Left lung (tissue), 10 donors: ENCODE data around the gene DCUN1D4. TPM values are rescaled to one million over a fixed set of nuclear protein-coding genes. Genes with fewer than 3 reads are reported as not detected.
A peak's percentile ranks its signal among the peaks of the same experiment; 100 is the strongest.

Experiments used
- ATAC-seq: fragments of 200-7000 bp; cut with Tn5 transposase; one replicate; pipeline ENCODE4 v1.9.1; 2020; ENCODE audit warnings: moderate library complexity
- DNase-seq, 4 donors: peaks; one replicate each; pipeline ENCODE4 v3.0.0-alpha.2; 2013 to 2020
- H3K27ac ChIP-seq, 2 donors: fragments of 200-600 bp; sonication (generic) in 1 of 2; one replicate each; pipeline versions ENCODE4 v1.5.0 to v1.8.0; 2020 to 2021
- H3K27me3 ChIP-seq, 2 donors: fragments of 200-600 bp; sonication (generic) in 1 of 2; one replicate each; pipeline versions ENCODE4 v1.5.0 to v1.8.0; 2020 to 2021
- H3K36me3 ChIP-seq, 2 donors: fragments of 200-600 bp; sonication (generic) in 1 of 2; one replicate each; pipeline versions ENCODE4 v1.5.0 to v1.8.0; 2020 to 2021
- H3K4me1 ChIP-seq, 2 donors: fragments of 200-600 bp; one replicate each; pipeline ENCODE4 v1.8.0; 2021
- H3K4me3 ChIP-seq, 2 donors: fragments of 200-600 bp; sonication (generic) in 1 of 2; one replicate each; pipeline versions ENCODE4 v1.5.0 to v1.8.0; 2020 to 2021; ENCODE audit warnings: mild to moderate bottlenecking in 1 of 2
- H3K9me3 ChIP-seq, 2 donors: fragments of 200-600 bp; sonication (generic) in 1 of 2; one replicate each; pipeline versions ENCODE4 v1.5.0 to v1.8.0; 2020 to 2021
- intact Hi-C, 2 donors: fragments of 100-400 bp; cut with DNase I; formaldehyde crosslinking; loops; one replicate each; pipeline versions ENCODE4 v1.11.2 to v1.14.2; 2022
- polyA plus RNA-seq, 6 donors: library from polyadenylated mRNA; unstranded; fragments of 120-200 nt; gene quantifications; one replicate each; pipeline ENCODE4 v1.2.1, GENCODE V29; 2013; ENCODE audit not compliant: insufficient read length in 6 of 6
- total RNA-seq, 2 donors: library from RNA; stranded (reverse); fragmentation: NEBNext Ultra II Directional; extraction: Animal tissue kit (Norgen Biotek cat#: 25700); gene quantifications; one replicate each; pipeline ENCODE4 v1.2.1, GENCODE V29; 2021
- TF ChIP-seq, protein P1 (sequence below), 2 donors: fragments of 200-600 bp; sonication (generic) in 1 of 2; IDR thresholded peaks; one replicate each; pipeline versions ENCODE4 v1.5.0 to v1.8.0; 2021; ENCODE audit warnings: antibody characterized with exemption in 2 of 2
- donor health status: DM: no; HTN: yes; CAD: no.
- donor health status: DM: no; HTN: no; CAD: no.

The DCUN1D4 gene
- total and polyA plus RNA-seq, 8 donors, result 31.6 to 54.6 (median 46.5) TPM

- ATAC-seq, result no peak
- Histone ChIP-seq H3K27me3 (no peaks in the 10 kb centered on the region), H3K4me1 (peaks cover 3 to 15% of the 10 kb centered on the region in 2 donors), H3K36me3 (peaks cover 0 to 5% of the 10 kb centered on the region in 2 donors), H3K9me3 (no peaks in the 10 kb centered on the region), H3K4me3 (no peak overlapping the region), H3K27ac (no peak overlapping the region)
- TF ChIP-seq, protein P1, sequence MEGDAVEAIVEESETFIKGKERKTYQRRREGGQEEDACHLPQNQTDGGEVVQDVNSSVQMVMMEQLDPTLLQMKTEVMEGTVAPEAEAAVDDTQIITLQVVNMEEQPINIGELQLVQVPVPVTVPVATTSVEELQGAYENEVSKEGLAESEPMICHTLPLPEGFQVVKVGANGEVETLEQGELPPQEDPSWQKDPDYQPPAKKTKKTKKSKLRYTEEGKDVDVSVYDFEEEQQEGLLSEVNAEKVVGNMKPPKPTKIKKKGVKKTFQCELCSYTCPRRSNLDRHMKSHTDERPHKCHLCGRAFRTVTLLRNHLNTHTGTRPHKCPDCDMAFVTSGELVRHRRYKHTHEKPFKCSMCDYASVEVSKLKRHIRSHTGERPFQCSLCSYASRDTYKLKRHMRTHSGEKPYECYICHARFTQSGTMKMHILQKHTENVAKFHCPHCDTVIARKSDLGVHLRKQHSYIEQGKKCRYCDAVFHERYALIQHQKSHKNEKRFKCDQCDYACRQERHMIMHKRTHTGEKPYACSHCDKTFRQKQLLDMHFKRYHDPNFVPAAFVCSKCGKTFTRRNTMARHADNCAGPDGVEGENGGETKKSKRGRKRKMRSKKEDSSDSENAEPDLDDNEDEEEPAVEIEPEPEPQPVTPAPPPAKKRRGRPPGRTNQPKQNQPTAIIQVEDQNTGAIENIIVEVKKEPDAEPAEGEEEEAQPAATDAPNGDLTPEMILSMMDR (IDR thresholded peaks at IDR 0.05), result no peak
- intact Hi-C loops, result no loop called here
- DNase-seq, result no peak
Observed at GRCh38 chr4:51845711-51846110, 2.8 kb downstream of the DCUN1D4 start.

DNA sequence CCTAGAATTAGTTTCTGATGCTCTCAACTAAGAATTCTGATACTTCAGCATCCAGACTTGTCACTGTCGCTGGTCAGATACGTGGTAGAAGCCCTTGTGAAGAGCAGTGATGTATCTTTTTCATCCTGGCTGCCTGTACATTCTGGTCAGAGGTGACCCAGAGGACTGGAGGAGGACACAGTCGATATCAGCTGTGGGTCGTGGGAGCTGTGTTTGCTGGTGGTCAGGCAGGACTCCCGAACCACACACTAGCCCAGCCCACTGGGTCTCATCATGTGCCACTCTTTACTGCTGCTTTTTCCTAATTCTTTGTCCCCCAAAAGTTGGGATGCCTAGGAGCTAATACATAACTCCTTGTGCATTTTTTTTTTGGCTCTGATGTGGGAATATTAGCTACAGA, 6.5 kb downstream of the DCUN1D4 start:
- TF ChIP-seq, protein P1 (IDR thresholded peaks at IDR 0.05), result no peak
- intact Hi-C loops, result no loop called here
- no peak overlapping the region for H3K27ac ChIP-seq
- H3K4me1 ChIP-seq, result peaks cover 3 to 13% of the 10 kb centered on the region in 2 donors
- no peaks in the 10 kb centered on the region for H3K27me3 ChIP-seq
- H3K4me3 ChIP-seq, result no peak overlapping the region
- ATAC-seq, result no peak
- no peak for DNase-seq
- H3K36me3 ChIP-seq, result peaks cover 0 to 5% of the 10 kb centered on the region in 2 donors
- H3K9me3 ChIP-seq, result no peaks in the 10 kb centered on the region

DNA sequence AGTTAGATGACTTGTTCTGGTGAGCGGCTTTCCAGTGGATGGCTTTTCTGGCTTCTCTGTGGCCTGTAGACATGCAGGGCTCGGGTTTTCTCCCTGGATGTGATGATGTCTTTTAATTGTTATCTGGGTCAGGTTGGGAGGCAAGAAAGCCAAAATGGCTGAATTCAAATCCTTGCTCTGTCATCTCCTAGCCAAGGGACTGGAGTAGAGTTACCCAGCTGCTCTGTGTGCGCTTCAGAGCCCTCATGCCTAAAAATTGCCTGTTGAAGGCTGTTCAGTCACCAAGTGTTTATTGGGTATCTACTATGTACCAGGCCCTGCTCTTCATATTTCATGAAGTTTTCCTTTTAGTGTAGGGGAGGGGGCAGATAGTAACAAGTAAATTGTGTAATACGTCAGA, 7.3 kb downstream of the DCUN1D4 start:
- Histone ChIP-seq H3K36me3 (peaks cover 0 to 5% of the 10 kb centered on the region in 2 donors), H3K9me3 (no peaks in the 10 kb centered on the region), H3K27ac (no peak overlapping the region), H3K4me1 (peaks cover 0 to 8% of the 10 kb centered on the region in 2 donors), H3K4me3 (no peak overlapping the region), H3K27me3 (no peaks in the 10 kb centered on the region)
- DNase-seq, result no peak
- ATAC-seq, result no peak
- TF ChIP-seq, protein P1 (IDR thresholded peaks at IDR 0.05), result no peak
- intact Hi-C loops, result no loop called here

- Histone ChIP-seq H3K27me3 (no peaks in the 10 kb centered on the region), H3K4me3 (no peak overlapping the region), H3K36me3 (peaks cover 0 to 5% of the 10 kb centered on the region in 2 donors), H3K9me3 (no peaks in the 10 kb centered on the region), H3K27ac (no peak overlapping the region), H3K4me1 (peaks cover 0 to 8% of the 10 kb centered on the region in 2 donors)
- ATAC-seq (no peak), DNase-seq (peak in 1 of 4 donors; percentile 11)
- intact Hi-C loops, result no loop called here
- TF ChIP-seq, protein P1 (IDR thresholded peaks at IDR 0.05), result no peak
Observed at GRCh38 chr4:51851090-51851936, 8.4 kb downstream of the DCUN1D4 start.

DNA sequence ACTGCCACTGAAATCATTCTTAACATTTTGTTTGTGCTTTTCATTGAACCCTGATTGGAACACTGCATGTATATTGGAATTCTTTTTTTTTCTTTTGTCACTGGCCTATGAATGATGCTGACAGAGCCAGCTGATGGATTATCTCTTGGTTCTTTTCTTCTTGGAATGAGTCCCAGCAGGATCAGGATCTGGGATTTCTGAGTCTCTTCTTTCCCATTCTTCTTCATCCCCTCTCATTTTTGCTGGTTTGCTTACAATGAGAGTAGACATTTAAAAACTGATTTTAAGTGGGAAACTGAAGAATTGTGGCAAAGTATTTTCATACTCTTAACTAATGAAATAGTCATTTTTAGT, 9.0 kb downstream of the DCUN1D4 start:
- Histone ChIP-seq H3K36me3 (peaks cover 0 to 5% of the 10 kb centered on the region in 2 donors), H3K27ac (no peak overlapping the region), H3K4me1 (peaks cover 0 to 8% of the 10 kb centered on the region in 2 donors), H3K27me3 (no peaks in the 10 kb centered on the region), H3K9me3 (no peaks in the 10 kb centered on the region), H3K4me3 (no peak overlapping the region)
- no peak for ATAC-seq
- no peak for DNase-seq
- TF ChIP-seq, protein P1 (IDR thresholded peaks at IDR 0.05), result no peak
- intact Hi-C loops, result no loop called here
